Renal cortical epithelial cell (primary cell): Measurements from ENCODE around the gene ARHGAP42. TPM values are rescaled to one million over a fixed set of nuclear protein-coding genes. Genes with fewer than 3 reads are reported as not detected.

Experiments used
- DNase-seq: peaks from one replicate; pipeline ENCODE4 v3.0.0-alpha.2; 2011; ENCODE audit warnings: low read depth
- total RNA-seq: library from RNA; depleted of rRNA; stranded (reverse); fragments of >200 nt; gene quantifications from 2 replicates; pipeline ENCODE4 v1.2.3, GENCODE V29; 2014

The ARHGAP42 gene
- total RNA-seq, 1 donor from 2014 or later, result 24.5 TPM

DNA sequence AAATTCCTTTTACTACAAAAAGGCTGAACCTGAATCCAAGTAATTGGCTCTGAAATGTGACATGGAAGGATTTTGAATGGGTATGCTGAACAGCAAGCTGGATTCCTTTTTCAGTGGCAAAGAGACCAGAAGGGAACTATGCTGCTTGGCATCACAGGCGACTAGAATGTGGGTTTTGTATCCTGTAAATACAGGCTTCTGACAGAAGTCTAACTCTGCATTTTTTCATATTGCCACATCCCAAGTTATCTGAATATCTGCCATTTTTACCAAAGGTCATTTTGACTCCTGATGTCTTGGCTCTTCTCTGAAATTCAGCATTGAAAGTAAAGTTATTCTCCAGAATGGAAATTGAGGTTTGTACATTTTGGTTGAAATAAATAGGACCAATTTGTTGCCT lies 145.7 kb downstream of the ARHGAP42 start:
- no peak for DNase-seq

DNA sequence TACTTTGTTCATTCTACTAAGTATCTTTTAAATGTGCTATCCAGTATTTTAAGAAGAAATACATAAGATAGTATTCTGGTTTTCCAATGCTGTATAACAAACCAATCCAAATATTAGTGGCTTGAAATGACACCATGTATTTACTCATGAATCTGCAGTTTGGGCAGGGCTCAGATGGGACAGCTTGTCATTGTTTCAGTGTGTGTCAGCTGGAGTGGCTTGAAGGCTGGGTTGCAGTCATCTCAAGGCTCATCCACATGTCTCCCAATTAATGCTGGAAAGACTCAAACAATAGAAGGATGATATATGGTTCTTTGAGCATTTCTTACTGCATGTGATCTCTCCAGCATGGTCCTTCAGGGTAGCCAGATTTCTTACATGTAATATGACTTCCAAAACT lies 146.2 kb downstream of the ARHGAP42 start:
- DNase-seq, result no peak

DNA sequence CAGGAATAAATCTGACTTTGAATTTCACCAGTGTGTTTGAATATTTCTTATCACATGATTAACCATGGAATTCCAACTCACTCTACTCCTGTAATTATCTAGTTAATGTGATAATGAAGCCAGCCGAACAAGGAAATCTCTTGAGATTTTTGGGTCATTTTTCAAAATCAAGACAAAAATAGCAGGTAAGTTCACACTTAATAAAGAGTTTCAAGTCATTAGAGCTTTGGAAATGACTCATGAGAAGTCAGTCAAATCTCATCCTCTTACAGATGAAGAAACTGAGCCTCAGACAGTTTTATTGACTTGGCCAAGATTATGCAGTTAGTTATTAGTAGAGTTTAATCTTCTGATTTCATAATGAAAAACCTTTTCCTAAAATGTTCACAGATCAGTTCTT lies 148.8 kb downstream of the ARHGAP42 start:
- no peak for DNase-seq

DNA sequence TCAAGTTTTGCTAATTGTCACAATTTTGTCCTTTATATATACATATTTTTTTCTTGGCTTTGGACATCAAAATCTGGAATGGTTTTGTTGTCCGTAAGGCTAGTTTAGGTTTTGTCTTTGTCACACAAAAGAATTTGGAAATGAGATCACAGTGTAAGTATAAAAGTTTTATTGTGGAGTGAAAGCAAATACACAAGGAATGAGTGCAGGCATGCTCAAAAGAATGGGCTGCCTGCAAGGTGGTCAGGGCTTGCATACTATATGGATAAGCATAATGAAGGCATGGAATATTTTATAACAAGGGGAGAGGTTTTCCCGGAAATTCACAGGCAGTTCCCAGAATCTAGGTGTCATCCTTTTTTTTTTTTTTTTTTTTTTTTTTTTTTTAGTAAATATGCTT lies 150.2 kb downstream of the ARHGAP42 start:
- DNase-seq, result no peak

DNA sequence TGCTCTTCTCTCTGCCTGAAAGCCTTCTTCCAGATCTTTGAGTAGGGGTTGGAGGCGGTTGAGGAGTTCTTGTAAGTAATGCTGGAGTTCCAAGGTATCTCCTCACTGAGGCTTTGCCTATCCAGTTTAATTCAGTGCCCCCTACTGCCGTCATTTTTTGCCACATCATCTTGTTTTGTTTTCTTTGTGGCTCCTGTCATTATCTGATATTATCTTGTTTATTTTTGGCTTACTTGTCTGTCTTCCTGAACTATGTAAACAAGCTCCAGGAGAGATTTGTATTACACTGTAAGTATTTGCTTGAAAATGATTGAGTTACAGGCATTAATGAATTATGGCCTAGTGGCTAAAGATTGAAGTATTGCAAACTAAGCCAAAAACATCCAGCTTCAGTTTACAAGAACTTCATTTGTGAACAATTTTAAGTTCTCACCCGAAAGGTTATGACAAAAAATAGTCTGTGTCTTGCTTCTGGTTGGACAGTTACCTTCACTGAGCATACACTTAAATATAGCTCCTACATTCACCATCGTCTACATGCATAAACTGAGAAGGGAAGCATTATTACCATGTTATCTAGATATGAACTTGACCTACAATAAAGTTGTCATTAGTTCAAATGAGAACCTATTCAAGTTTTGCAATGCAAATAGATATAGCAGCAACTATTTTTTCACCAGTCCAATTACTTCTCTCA lies 154.8 kb downstream of the ARHGAP42 start:
- DNase-seq, result no peak

DNA sequence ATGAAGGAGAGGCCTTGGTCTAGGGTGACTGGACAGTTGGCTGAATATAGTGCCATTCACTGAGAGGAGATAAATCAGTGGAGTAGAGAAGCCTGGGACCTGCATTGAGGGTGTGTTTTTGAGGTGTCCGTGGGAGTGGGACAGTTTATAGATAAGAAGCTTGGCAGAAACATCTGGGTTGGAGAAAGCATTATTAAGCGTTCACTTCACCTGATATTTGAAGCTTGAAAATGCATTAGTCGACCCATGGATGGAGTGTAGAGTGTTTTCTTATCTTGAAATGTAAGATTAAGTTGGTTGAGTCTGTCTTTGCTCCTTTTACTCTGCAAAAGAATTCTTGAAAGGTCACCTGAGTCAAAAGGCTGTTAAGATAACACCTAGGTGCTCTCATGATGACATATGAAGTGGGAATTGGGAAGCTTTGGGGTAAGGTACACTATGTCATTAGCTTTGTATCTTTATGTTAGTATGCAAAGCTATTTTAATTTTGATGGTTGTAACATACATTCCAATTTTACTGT lies 160.7 kb downstream of the ARHGAP42 start:
- no peak for DNase-seq

DNA sequence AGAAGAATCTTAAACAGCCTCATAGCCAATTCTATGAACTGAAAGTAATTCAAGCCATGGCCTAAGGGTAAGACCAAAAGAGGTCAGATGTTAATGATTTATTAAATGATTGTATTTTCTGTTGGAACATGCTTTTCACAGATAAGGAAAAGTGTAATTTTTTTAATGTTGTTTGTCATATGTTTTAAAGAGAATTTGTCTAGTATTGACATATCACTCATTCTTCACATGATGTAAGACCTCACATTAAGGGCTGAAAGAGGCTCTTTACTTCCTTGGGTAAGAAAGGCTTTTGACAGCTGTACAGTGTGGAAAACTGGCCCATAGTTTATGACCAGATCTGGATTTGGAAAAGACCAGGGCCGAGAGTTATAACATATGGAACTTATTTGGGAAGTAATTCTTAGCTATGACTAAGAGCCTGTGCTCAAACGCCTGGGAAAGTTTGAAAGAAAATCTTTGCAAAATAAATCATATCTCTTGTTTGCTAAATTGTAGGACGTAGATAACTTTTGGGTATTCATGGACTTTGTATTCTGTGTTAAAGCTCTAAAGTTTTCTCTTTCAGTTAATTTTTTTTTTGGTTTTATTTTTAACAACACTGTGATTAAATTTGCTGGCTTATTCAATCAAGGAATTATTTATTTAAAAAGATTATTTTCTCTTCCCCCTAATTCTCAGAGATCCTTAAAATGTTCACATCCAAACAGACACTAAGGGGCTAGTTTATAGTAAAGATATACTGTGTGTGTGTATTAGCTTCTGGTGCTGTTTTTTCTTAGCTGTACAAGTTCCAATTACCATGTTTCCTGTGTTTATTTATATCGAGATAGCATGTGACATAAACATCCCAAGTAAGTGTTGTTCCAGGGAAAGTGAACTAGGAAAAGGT lies 162.2 kb downstream of the ARHGAP42 start:
- peak; percentile 62 for DNase-seq

DNA sequence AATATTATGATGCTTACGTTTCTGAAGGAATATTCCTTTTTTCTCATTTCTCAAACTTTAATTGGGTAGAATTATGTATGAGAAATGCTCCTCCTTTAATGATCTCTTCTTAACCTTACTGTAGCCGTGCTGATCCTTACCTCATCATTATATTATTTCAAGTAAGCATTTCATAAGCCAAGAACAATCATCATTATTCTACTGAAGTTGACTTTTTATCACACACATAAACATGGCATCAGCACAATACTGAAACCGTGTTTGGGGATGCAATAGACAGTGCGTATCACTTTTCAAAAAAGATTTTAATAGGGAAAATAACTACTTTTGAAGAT lies 162.8 kb downstream of the ARHGAP42 start:
- no peak for DNase-seq

DNA sequence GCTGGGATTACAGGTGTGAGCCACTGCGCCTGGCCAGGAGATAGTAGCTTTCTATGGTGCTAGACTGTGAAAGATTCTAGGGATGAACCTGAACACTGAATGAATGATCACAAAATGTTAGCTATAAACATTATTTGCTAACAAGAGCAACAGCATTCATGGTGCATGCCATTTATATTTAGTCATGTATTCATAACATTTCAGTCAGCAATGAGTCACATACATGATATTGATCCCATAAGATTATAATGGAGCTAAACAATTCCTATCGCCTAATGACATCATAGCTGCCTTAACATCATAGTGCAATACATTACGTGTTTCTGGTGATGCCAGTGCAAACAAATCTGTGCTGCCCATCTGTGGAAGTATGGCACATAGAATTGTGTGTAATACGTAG lies 164.1 kb downstream of the ARHGAP42 start:
- DNase-seq, result no peak

DNA sequence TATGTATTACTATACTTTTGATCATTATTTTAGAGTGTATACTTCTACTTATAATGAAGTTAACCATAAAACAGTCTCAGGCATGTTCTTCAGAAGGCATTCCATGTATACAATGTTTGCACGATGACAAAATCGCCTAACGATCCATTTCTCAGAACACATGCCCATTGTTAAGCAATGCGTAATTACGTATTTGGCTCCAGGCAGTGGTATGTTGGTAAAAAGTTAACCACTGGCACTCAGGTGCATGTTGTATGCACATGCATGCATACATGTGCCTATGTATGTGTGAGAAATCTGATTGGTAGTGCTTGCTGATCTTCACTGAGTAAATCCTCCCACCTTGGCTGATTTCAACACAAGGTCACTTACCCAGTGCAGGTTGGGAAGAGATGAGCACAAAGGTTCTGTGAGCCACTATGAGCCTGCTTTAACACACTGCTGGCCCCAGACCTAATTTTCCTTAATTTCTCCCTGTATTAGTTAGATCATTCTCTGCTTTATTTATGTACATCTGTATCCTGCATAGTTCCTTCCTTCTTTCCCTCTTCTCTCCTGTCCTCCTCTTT lies 164.6 kb downstream of the ARHGAP42 start:
- no peak for DNase-seq

DNA sequence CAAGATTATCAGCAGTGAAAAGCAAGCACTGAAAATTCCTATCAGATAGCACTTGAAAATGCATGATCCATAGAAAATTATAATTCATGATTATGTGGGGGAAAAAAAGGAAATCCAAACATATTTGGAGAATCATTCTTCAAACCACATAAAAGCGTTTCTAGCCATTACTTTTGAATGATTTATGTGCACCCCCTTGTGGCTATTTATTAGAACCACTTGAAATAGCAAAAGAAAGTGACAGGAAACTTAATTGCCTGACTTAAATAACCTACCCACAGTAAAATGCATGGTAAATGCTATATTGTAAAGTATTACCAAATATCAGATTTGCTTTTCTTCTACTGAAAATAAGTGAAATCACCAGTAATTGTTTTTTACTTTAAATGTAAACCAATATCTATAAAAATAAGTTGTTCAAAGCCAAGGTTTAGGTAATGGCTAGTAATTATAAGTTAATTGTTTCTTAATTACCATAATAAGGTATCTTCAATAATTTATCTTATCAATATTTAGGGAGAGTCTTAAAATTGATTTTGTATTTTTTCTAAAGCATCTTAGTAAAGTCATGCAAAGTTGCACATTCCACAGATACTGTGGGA lies 168.5 kb downstream of the ARHGAP42 start:
- DNase-seq, result peak; percentile 68

DNA sequence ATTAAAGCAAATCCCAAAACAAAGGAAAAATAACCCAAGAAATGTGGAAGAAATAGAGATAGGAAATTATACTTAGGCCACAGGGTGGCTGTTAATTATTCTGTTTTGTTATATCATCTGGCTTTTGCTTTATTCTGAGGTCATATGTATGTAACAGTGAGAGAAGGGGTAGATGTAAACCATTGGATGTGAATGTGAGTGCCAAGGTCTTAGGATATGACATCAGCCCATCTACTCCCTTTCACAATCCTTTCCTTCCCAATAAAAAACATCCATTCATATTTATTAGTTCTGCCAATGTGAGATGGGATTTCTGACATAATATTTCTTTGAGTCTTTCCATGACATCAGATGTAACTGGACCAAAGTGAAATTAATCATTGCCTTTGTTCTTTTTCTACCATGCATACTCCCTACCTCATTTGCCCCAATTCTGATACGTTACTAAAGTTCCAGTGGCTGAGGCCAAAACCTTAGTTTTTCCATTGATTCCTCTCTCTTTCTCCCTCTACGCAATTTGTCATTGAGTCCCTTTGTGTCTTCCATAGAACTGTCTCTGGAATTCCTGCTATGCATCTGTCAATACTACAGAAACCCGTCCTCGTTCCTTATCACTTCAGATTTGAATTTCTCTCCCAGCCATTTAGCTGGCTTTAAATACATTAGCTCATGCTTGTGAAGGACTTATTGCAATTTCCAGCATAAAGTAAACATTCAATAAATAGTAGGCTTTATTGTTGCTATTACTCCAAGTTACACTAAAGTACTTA lies 170.3 kb downstream of the ARHGAP42 start:
- no peak for DNase-seq

DNA sequence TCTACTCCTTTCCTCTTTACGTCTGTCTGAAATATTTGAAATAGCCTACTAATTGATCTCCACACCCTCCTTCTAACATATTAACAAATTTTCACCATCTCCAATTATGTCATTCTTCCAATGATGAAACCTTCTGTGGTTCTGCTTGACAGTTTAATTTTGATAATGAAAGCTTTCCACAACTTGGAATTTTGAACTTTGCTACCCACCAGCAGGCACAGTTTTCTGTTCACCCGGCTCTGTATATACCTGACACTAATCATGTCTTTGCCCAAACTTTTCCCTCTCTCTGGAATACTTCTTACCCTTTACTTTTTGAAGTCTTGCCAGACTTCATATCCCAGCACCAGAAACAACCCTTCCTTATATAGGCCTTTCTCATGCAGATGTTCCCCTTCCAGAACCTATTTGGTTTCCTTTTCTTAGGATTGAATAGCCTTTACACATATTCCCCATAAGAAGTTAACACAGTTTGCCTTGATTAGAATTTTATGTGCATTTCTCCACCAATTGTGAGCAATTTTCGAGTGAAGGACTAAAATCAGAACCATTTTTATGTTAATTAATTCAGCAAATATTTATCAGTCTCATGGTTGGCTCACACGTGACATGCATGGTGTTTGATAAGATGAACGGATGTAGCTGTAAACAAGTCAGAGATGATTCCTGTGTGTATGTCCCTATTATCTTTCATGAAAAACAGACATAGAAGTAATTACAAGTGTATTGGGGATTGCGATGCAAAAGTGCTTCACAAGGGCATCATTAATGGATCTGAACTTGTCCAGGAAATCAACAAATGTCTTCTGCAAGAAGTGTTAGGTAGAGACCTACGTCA lies 173.4 kb downstream of the ARHGAP42 start:
- no peak for DNase-seq

DNA sequence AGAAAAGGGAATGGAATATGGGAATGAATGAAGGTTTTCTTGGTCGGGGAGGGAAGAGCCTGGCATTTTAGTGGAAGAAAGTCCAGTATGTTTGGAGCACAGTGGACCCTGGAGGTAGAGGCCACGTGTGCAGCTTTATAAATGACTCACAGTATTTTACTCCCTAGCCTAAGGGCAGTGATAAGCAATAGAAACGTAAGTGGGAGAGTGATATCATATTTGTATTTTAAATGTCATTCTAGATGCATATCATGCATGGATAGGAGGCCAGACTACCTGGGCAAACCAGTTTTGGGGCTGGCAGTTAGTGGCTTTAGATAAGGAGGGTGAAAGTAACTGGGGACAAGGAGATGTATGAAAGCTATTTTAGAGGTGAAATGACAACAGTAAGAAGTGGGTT lies 174.1 kb downstream of the ARHGAP42 start:
- peak; percentile 26 for DNase-seq

DNA sequence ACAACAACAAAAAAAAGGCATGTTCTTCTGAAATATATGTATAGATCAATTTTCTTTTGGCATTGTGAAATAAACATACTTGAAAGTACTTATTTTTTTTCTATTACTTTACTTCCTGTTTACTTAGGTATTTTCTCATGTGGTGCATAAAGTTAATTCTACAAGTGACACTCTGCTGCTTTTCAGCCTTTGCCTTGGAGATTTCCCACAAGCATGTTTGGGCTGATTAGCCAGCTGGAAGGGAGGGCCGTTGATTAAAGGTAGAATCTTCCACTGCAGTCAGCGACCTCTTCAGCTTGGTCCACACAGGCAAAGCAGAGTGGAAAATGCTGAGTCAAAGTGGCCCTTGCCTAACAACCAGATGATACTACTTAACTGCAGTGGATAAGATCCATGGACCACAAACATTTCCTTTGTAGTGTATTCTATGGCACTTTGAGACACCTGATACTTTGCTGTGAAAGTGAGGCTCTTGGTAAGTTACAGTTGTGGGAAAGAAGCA lies 176.0 kb downstream of the ARHGAP42 start:
- peak; percentile 96 for DNase-seq

DNA sequence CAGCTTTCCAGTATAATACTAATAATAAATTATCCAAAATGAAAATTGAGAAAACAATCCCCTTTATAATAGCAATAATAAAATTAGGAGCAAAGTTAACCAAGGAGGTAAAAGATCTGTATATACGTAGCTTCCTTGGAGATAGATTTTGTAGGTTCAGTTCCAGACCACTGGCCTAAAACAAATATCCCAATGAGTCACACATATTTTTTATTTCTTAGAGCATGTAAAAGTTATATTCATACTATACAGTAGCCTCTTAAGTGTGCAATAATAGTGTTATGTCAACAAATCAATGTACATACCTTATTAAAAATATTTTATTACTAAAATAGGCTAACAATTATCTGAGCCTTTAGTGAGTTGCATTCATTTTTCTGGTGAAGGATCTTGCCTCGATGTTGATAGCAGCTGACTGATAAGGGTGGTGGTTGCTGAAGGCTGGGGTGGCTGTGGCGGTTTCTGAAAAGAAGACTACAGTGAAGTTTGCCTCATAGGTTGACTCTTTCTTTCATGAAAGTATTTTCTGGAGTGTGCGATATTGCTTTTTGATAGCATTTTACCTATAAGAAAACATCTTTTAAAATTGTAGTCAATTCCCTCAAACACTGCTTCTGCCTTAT lies 178.5 kb downstream of the ARHGAP42 start:
- DNase-seq, result no peak

DNA sequence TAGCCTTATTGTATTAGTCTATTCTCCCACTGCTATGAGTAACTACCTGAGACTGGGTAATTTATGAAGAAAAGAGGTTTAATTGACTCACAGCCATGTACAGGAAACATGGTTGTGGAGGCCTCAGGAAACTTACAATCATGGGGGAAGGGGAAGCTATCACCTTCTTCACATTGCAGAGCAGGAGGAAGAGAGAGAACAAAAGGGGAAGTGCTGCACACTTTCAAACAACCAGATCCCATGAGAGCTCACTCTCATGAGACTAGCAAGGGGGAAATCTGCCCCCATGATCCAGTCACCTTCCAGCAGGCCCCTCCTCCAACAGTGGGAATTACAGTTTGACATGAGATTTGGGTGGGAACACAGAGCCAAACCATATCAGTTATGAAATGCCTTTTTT lies 179.4 kb downstream of the ARHGAP42 start:
- DNase-seq, result no peak

DNA sequence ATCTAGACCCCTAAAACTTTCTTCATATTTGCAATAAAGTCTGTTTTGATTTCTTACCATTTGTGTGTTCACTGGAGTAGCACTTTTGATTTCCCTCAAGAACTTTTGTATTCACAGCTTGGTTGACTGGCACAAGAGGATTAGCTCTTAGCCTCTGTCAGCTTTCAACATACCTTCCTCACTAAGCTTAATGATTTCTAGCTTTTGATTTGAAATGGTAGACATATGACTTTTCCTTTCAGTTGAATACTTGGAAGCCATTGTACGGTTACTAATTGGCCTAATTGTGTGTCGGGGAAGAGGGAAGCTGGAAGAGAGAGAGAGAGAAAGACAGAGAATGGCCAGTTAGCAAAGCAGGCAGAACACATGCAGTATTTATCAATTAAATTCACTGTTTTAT lies 180.5 kb downstream of the ARHGAP42 start:
- DNase-seq, result peak; percentile 81

DNA sequence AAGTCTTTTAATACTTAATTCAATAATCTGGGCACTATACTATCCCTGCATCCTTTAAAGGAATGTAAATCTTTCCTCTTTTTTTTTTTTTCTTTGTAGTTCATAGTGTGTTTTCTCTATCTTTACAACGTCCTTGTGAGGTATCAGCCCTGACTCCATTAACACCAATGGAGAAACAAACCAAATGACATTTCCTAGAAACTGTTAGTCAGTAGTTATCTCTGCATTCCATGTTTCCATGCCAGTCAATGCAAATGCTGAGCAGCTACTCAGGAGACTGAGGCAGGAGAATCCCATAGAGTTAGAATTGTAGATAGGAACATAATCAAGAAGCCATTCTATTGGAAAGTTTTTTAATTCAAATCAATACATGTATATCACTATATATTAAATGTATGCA lies 182.2 kb downstream of the ARHGAP42 start:
- DNase-seq, result no peak

DNA sequence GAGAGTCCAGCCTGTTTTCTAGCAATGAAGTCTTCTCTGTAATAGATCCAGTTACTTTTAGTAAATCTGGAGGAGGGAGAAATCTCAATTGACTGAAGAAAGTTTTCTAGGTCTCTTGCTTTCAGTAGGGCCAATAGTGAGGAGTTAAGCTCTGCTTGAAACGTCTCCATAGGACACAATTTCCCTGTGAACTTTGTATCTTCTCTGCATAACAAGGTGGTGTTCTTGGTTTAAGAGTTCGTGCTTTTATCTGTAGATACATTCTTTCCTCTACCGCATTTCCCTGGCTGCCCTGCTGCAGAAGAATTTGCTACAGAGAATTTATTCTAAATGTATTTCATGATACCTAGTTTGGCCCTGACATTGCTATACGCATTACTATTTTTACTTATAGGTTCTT lies 183.1 kb downstream of the ARHGAP42 start:
- no peak for DNase-seq
